ENCODE results near the gene AGBL5.

- TF ChIP-seq POLR2A (IDR thresholded peaks at IDR 0.05; ENCODE audit: borderline replicate concordance, extremely low read depth, insufficient read depth, insufficient read length) (no peak), MAX (IDR thresholded peaks at IDR 0.05) (no peak; the same call in 1 of the 2 replicates), SRF (IDR thresholded peaks at IDR 0.05; ENCODE audit: low read depth) (no peak), CTCF (IDR thresholded peaks at IDR 0.05 in 2 of 3, conservative IDR thresholded peaks at IDR 0.05 in 1 of 3; ENCODE audit: borderline replicate concordance in 1 of 3, insufficient read depth in 1 of 3, low read depth in 2 of 3, low read length in 2 of 3) (no peak), EGR1 (IDR thresholded peaks at IDR 0.05; ENCODE audit: low read depth) (no peak), SP1 (IDR thresholded peaks at IDR 0.05; ENCODE audit: low read depth) (no peak), EZH2phosphoT487 (IDR thresholded peaks at IDR 0.05; ENCODE audit: borderline replicate concordance) (no peak), YY1 (IDR thresholded peaks at IDR 0.05; ENCODE audit: extremely low read depth, insufficient replicate concordance, low read depth, low read length) (no peak), REST (IDR thresholded peaks at IDR 0.05; ENCODE audit: low read depth) (no peak), EZH2 (IDR thresholded peaks at IDR 0.05) (no peak), CEBPB (IDR thresholded peaks at IDR 0.05; ENCODE audit: low read depth) (no peak), RAD21 (IDR thresholded peaks at IDR 0.05; ENCODE audit: low read depth) (no peak)
Observed at GRCh38 chr2:27029051-27029450, 22.4 kb upstream of the AGBL5 start.

All from HCT116 (cell line).